UCSD-AML1 (cell line): ENCODE data around the gene VRK2.
"Not testable (repeated sequence)": the region's sequence is repeated elsewhere in the genome, so short reads cannot be mapped to it uniquely, and the experiment has no call there.

ENCODE experiments used
- DNase-seq: peaks from one replicate; lab custom pipeline; 2025; ENCODE audit not compliant: unreplicated experiment; lab: John Stamatoyannopoulos, UW

VRK2 gene

GRCh38 chr2:58052978-58053377 lies 6.4 kb downstream of the VRK2 start:
- no peak for DNase-seq

GRCh38 chr2:58054264-58054663 lies 7.7 kb downstream of the VRK2 start:
- no peak for DNase-seq

DNA sequence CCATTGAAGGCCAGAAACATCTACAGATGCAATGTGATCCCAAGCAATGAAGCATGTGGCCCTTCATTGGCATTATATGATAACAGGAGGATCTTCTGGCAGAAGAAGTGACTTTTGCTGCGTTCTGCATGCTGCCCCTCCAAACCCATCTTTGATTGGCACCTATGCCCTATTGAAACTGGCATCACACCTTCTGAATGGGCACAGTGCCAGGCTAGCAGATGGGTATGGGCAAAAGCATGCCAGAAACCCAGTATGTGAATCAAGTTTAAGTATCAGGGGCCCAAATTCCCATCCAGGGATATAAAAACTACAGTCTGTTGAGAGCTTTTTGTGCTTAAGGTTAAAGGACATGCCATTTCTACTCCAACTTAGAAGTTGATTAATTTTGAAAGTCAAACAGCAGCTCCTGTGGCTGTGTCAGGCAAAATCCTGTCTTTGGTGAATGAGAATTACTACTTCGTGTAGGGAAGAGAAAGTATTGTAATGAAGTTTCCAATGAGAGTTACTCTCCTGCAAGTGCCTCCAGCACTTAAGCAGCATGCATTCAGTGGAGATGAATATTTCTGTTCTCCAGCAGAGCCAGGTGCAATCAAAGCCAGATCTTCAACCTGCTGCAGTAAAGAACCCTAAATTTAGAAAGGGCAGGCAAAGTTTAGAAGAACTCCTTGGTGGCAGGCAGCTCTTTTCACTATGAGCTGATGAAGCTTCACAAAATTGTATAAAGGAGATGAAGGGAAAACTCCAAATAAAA lies 8.6 kb downstream of the VRK2 start:
- no peak for DNase-seq

DNA sequence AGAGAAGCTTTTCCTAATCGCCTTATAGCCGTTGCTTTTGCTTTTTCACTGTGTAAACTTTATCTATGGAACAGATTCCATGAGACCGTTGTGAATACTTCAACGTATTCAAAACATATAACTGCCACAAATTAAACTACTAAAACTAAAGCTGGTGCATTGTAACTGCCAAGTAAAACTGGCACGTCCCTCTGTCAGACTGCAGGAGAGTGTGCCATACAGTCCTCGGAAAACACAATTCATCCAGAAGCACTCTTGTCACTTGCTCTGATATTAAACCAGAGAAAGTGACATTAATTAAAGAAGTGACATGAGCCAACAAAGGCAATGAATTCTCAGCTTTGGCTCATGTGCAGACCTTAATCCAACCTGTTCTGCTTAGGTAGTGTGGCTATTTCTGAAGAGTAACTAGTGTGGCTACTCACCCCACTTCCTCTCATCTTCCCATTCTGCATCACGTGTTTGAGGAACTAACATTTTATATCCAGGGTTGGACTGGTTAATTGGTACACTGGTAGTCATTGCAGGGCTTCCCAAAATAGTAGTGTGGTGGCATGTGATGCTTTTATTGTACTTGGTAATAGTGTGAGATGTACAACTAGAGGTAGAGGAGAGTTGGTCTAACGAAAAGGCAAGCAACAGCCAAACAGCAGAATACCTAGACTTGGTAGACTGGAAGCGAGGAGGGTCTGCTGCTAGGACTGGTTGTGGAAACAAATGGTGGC lies 9.7 kb downstream of the VRK2 start:
- no peak for DNase-seq

- no peak for DNase-seq
These were observed 11.3 kb downstream of the VRK2 start for GRCh38 chr2:58057707-58058530.

DNA sequence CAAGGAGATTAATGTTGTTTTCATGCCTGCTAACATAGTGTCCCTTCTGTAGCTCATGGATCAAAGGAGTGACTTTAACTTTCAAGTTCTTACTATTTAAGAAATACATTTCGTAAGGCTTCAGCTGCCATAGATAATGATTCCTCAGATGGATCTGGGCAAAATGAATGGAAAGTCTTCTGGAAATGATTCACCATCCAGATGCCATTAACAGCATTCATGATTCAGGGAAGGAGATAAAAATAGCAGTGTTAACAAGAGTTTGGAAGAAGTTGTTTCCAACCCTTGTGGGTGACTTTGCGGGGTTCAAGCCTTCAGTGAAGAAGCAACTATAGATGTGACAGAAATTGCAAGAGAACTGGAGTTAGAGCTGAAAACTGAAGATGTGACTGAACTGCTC lies 17.0 kb downstream of the VRK2 start:
- no peak for DNase-seq

GRCh38 chr2:58064086-58064485 lies 17.5 kb downstream of the VRK2 start:
- DNase-seq: no peak

DNA sequence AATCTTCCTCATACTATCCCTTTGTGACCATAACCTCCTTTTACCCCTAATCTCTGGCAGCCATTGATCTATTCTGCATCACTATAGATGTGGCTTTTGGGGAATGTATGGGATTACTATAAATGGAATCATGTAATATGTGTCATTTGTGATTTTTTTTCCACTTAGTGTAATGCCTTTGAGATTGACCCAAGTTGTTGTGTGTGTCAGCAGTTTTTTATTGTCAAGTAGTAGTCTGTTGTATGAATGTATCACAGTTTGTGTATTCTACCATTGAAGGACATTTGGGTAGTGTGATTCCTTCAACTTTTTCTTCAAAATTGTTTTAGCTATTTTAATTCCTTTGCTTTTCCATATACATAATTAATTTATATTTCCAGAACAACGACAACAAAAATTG lies 18.6 kb downstream of the VRK2 start:
- DNase-seq: no peak

GRCh38 chr2:58067001-58067400 lies 20.4 kb downstream of the VRK2 start:
- no peak for DNase-seq

- no peak for DNase-seq
These were observed 24.2 kb downstream of the VRK2 start for GRCh38 chr2:58070765-58071164.

DNA sequence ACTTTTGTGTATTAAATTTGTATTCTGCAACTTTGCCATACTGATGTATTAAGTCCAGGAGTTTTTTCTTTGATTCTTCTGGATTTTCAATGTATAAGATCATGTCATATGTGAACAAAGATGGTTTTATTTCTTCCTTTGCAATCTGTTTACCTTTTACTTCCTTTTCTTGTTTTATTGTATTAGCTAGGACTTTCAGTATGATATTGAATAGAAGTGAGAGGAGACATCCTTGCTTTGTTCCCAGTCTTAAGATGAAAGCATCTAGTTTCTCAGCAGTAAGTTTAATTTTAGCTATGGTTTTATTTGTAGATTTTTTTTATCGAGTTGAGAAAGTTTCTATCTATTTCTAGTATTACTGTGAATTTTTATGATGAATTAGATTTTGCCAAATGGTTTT lies 25.5 kb downstream of the VRK2 start:
- DNase-seq: no peak

DNA sequence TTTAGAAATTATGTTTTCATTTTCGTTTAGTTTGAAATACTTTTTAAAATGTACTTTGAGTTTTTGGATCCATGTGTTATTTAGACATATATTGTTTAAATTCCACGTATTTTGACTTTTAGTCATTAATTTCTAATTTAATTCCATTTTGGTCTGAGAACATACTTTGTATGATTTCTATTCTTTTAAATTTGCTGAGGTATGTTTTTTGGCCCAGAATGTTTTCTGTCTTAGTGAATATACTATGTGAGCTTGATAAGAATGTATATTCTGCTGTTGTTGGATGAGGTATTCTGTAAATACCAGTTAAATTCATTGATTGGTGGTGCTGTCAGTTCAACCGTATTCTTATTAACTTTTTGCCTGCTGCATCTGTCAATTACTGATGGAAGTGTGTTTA lies 26.4 kb downstream of the VRK2 start:
- no peak for DNase-seq

DNA sequence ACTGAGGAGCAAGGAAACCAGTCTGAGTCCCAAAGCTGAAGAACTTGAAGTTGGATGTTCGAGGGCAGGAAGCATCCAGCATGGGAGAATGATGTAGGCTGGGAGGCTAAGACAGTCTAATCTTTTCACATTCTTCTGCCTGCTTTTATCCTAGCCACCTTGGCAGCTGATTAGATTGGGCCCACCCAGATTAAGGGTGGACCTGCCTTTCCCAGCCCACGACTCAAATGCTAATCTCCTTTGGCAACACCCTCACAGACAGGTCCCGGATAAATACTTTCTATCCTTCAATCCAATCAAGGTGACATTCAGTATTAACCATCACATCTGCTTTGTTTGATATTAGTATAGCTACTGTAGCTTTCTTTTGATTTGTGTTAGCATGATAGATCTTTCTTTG lies 27.1 kb downstream of the VRK2 start:
- no peak for DNase-seq

DNA sequence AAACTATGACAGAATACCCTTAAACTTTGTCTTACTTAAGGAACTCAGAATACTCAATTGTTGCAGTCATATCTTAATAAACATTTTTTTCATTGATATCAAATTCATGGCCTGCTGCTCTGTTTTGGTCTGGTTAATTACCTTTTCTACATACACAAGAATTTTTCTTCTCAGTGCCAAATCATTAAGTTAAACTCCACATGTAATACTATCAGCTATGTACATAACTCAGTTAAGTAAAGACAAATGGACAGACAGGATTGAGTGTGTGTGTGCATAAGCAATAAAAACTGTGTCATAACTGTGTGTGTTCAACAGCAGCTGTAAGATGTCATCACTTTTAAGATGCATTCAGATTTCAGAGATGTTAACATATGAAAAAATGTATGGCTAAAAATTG lies 34.4 kb downstream of the VRK2 start:
- DNase-seq: no peak

DNA sequence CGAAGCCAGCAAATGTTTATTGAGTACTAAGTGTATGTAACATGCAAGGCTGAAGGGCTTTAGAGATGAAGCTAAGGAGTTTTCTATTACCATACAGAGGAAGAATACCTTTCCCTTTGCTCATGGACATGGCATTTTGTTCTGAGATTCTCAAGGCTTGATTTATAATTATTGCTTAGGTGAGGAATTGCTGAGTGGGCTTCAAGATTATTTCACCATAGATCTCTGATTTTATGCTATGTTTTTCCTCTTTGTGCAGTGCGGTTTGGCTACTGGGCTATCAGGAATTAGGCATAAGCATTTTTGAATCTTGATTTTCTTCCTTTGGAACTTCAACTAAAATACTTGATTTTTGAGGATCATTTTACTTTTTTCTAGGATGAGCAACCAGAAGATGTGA lies 42.5 kb downstream of the VRK2 start:
- no peak for DNase-seq

DNA sequence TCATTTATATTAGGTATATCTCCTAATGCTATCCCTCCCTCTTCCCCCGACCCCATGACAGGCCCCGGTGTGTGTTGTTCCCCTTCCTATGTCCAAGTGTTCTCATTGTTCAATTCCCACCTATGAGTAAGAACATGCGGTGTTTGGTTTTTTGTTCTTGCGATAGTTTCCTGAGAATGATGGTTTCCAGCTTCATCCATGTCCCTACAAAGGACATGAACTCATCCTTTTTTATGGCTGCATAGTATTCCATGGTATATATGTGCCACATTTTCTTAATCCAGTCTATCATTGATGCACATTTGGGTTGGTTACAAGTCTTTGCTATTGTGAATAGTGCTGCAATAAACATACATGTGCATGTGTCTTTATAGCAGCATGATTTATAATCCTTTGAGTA lies 46.2 kb downstream of the VRK2 start:
- not testable (repeated sequence) for DNase-seq

DNA sequence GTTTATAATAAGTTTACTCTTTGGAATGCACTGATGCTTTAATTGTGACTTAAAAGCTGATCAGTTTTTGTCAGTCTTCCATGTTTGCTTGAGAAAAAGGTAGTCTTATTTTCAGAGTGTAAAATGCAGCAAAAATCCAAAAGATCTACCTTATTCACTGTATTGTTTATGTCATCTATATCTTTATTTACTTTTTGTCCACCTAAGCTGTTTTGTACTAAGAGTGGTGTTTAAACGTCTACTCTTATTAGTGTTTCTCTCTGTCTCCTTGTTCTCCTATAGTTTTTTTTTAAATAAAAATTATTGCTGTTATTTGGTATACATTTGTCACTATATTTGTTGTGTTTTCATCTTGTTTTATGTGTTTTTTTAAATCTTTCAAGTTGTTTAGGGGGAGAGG lies 50.4 kb downstream of the VRK2 start:
- DNase-seq: no peak

DNA sequence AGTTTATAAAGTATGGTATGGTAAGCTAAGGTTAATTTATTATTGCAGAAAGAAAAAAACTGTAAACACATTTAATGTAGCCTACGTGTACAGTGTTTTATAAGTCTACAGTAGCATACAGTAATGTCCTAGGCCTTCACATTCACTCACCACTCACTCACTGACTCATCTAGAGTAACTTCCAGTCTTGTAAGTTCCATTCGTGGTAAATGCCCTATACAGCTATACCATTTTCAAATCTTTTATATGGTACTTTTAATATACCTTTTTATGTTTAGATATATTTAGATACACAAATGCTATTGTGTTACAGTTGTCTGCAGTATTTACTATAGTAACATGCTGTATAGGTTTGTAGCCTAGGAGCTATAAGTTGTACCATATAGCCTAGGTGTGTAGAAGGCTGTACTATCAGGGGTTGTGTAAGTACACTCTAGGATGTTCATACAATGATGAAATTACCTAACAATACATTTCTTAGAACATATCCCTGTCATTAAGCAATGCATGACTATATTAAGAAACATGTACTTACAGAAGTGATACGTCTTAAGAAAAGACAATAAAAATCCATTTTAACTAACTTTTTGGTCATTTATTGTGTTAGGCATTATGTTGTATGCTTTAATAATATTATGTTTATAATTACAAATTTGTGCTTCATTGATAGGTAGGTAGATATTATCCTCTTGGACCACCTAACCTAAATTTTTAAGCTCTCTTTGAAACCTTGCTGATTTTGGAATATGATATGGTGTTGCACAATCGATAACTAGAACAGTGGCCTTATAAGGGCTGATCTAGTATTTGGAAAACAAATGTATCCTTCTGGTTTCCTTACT lies 51.9 kb downstream of the VRK2 start:
- DNase-seq: no peak

DNA sequence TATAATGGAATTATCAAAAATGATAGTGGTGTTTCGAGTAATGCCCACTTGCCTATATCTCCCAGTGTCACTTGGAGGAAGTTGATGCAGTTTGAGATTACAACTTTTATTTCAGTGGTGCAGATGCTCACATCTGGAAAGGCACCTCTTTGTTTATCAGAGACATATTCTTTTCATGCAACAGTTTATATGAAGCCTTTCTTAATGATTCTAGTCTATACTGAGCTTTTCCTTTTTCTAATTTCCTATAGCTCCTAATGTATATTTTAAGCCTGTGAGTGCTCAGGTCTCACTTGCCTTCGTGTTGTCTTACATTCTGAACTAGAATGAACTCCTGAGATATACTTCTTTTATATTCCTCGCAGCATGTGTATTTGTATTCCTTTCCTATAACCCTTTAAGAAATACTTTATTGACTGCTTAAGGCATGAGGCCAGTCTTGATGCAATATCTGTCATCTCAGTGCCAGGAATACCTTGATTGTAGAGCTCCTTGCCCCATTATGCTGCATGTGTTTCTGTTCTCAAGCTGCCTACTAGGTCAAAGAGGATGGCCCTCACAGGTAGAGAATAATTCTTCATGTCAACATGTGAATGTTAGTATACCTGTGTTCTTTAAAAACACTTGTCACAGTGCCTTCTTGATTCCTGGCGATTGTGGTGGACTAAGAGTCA lies 52.6 kb downstream of the VRK2 start:
- no peak for DNase-seq

- no peak for DNase-seq
These were observed 54.9 kb downstream of the VRK2 start for GRCh38 chr2:58101500-58101899.
